Stimulated activated CD4-positive, alpha-beta T cell treated with anti-CD3 and anti-CD28 coated beads, Interleukin-2, amount 100 ng/mL, for 48 hours (primary cell): ENCODE data around the gene CCT5.

Source experiments
- DNase-seq, 2 donors: peaks; one replicate each; pipeline ENCODE4 v3.0.0-alpha.2; 2020

CCT5 gene

GRCh38 chr5:10249948-10250805, at the start of gene CCT5:
TSS of gene CCT5 (plus strand) at chr5:10250280. CDS start at chr5:10250341, 61 bp downstream.
- DNase-seq, result peak; percentile 80

GRCh38 chr5:10201223-10201868, 48.7 kb upstream of the CCT5 start:
- no peak for DNase-seq

- DNase-seq, result no peak
Measured at GRCh38 chr5:10202089-10202910, 47.8 kb upstream of the CCT5 start.

- DNase-seq, result no peak
Measured at GRCh38 chr5:10209004-10209403, 41.1 kb upstream of the CCT5 start.

GRCh38 chr5:10213316-10213715, 36.8 kb upstream of the CCT5 start:
- no peak for DNase-seq

GRCh38 chr5:10214041-10214440, 36.0 kb upstream of the CCT5 start:
- no peak for DNase-seq

GRCh38 chr5:10215366-10215765, 34.7 kb upstream of the CCT5 start:
- no peak for DNase-seq

GRCh38 chr5:10216107-10216506, 34.0 kb upstream of the CCT5 start:
- no peak for DNase-seq

- no peak for DNase-seq
Measured at GRCh38 chr5:10218658-10219057, 31.4 kb upstream of the CCT5 start.

GRCh38 chr5:10219068-10219467, 31.0 kb upstream of the CCT5 start:
- DNase-seq, result no peak

- DNase-seq, result no peak
Measured at GRCh38 chr5:10220248-10220647, 29.8 kb upstream of the CCT5 start.

- DNase-seq, result no peak
Measured at GRCh38 chr5:10222326-10222725, 27.8 kb upstream of the CCT5 start.

GRCh38 chr5:10227379-10227778, 22.7 kb upstream of the CCT5 start:
- DNase-seq, result no peak

- no peak for DNase-seq
Measured at GRCh38 chr5:10228288-10228687, 21.8 kb upstream of the CCT5 start.

- DNase-seq, result no peak
Measured at GRCh38 chr5:10229306-10230048, 20.6 kb upstream of the CCT5 start.

- DNase-seq, result no peak
Measured at GRCh38 chr5:10232386-10232785, 17.7 kb upstream of the CCT5 start.

GRCh38 chr5:10233011-10233410, 17.1 kb upstream of the CCT5 start:
- no peak for DNase-seq

GRCh38 chr5:10233505-10233904, 16.6 kb upstream of the CCT5 start:
- no peak for DNase-seq

GRCh38 chr5:10235350-10235749, 14.7 kb upstream of the CCT5 start:
- no peak for DNase-seq

- no peak for DNase-seq
Measured at GRCh38 chr5:10243660-10244240, 6.3 kb upstream of the CCT5 start.

GRCh38 chr5:10244342-10244944, 5.6 kb upstream of the CCT5 start:
- DNase-seq, result no peak

- no peak for DNase-seq
Measured at GRCh38 chr5:10246761-10247160, 3.3 kb upstream of the CCT5 start.
